Keratinocyte (primary cell): Measurements from ENCODE around the gene TPO. TPM values are rescaled to one million over a fixed set of nuclear protein-coding genes. Genes with fewer than 3 reads are reported as not detected.
"Not testable (repeated sequence)": the region's sequence is repeated elsewhere in the genome, so short reads cannot be mapped to it uniquely, and the experiment has no call there.

Experiments
- DNase-seq: peaks from one replicate; pipeline ENCODE4 v3.0.0-alpha.2; 2011; ENCODE audit warnings: low read depth, missing footprints, low spot score
- FAIRE-seq: peaks from 2 replicates; lab custom pipeline; 2011; peaks lifted over from hg19 to GRCh38; lab: Jason Lieb, UNC
- H2AFZ ChIP-seq: 2 replicates; pipeline ENCODE4 v1.6.0; 2012; ENCODE audit warnings: low read length, control low read depth, inconsistent platforms; ENCODE audit not compliant: control insufficient read depth
- H3K27ac ChIP-seq: 2 replicates; pipeline ENCODE4 v1.5.1; 2011; ENCODE audit warnings: low read length; ENCODE audit not compliant: control insufficient read depth, insufficient read depth
- H3K27me3 ChIP-seq: 3 replicates; pipeline ENCODE4 v1.6.0; 2011; ENCODE audit warnings: low read length; ENCODE audit not compliant: control insufficient read depth, insufficient read depth; ENCODE audit errors: extremely low read depth
- H3K36me3 ChIP-seq, 2 experiments: 2 replicates in 1 of 2; 3 replicates in 1 of 2; pipeline ENCODE4 v1.5.1; 2011; ENCODE audit warnings: low read length in 2 of 2, mild to moderate bottlenecking in 1 of 2; ENCODE audit not compliant: control insufficient read depth in 2 of 2, insufficient read depth in 2 of 2; ENCODE audit errors: extremely low read depth in 1 of 2
- H3K4me1 ChIP-seq: 3 replicates; pipeline ENCODE4 v1.5.1; 2011; ENCODE audit warnings: low read length; ENCODE audit not compliant: control insufficient read depth, insufficient read depth; ENCODE audit errors: extremely low read depth
- H3K4me2 ChIP-seq: 3 replicates; pipeline ENCODE4 v1.6.0; 2011; ENCODE audit warnings: low read depth, low read length; ENCODE audit not compliant: control insufficient read depth, insufficient read depth; ENCODE audit errors: extremely low read depth
- H3K4me3 ChIP-seq, 3 experiments: fragments of 200-600 bp in 1 of 3; sonication (generic) in 1 of 3; 2 replicates in 2 of 3; 3 replicates in 1 of 3; pipeline ENCODE4 v1.5.1; 2011 to 2016; ENCODE audit warnings: low read length in 3 of 3, mild to moderate bottlenecking in 3 of 3, control low read depth in 2 of 3, inconsistent platforms in 1 of 3, low read depth in 1 of 3, mixed read lengths in 1 of 3, mixed run types in 1 of 3, moderate library complexity in 1 of 3; ENCODE audit not compliant: control insufficient read depth in 2 of 3, insufficient read depth in 2 of 3; ENCODE audit errors: extremely low read depth in 1 of 3
- H3K79me2 ChIP-seq: 2 replicates; pipeline ENCODE4 v1.6.0; 2012; ENCODE audit warnings: low read length; ENCODE audit not compliant: control insufficient read depth, insufficient read depth
- H3K9ac ChIP-seq: 3 replicates; pipeline ENCODE4 v1.6.0; 2011; ENCODE audit warnings: low read length; ENCODE audit not compliant: control insufficient read depth, insufficient read depth; ENCODE audit errors: extremely low read depth
- H3K9me1 ChIP-seq: 3 replicates; pipeline ENCODE4 v1.6.0; 2011; ENCODE audit warnings: low read length; ENCODE audit not compliant: control insufficient read depth, insufficient read depth; ENCODE audit errors: extremely low read depth
- H3K9me3 ChIP-seq: 2 replicates; pipeline ENCODE4 v1.5.1; 2012; ENCODE audit warnings: low read depth, low read length; ENCODE audit not compliant: control insufficient read depth
- H4K20me1 ChIP-seq: 3 replicates; pipeline ENCODE4 v1.6.0; 2011; ENCODE audit warnings: low read length; ENCODE audit not compliant: control insufficient read depth, insufficient read depth; ENCODE audit errors: extremely low read depth
- CTCF ChIP-seq, 3 experiments: IDR thresholded peaks in 1 of 3; conservative IDR thresholded peaks in 1 of 3; optimal IDR thresholded peaks in 1 of 3; 2 replicates in 2 of 3; 3 replicates in 1 of 3; pipeline versions ENCODE3 to v1.5.1; 2011; ENCODE audit warnings: low read length in 3 of 3, mild to moderate bottlenecking in 3 of 3, moderate library complexity in 2 of 3, control low read depth in 1 of 3, inconsistent platforms in 1 of 3; ENCODE audit not compliant: insufficient read depth in 2 of 3; ENCODE audit errors: extremely low read depth in 1 of 3
- EZH2 ChIP-seq: IDR thresholded peaks from one replicate; pipeline ENCODE4 v1.6.1; 2012; ENCODE audit warnings: inconsistent platforms, mild to moderate bottlenecking, low read length, moderate library complexity
- dilution Hi-C: fragments of 300-500 bp; cut with MboI; formaldehyde crosslinking; loops from one replicate; pipeline ENCODE4 v1.7.0; 2020; ENCODE audit warnings: low sequenced_read_pairs; ENCODE audit not compliant: extremely low pct_ligation_motif_present
- polyA plus RNA-seq, 5 experiments: library from polyadenylated mRNA; depleted of rRNA in 3 of 5; stranded (reverse) in 3 of 5; stranded (forward) in 1 of 5; unstranded in 1 of 5; fragments of >200 nt; gene quantifications; 1 replicate in 1 of 5; 2 replicates in 3 of 5; 3 replicates in 1 of 5; pipeline versions ENCODE4 v1.2.1 to v1.2.3, GENCODE V29; 2011 to 2012; ENCODE audit warnings: missing spikeins in 2 of 5, low read depth in 1 of 5, low replicate concordance in 1 of 5

Gene TPO
- polyA plus RNA-seq, 1 donor (not counting 4 experiments of a cell fraction or from before 2014, with no cell fraction given), result 0.07 TPM

- H3K36me3 ChIP-seq, result no peaks in the 10 kb centered on the region
- no peaks in the 10 kb centered on the region for H3K9me1 ChIP-seq
- no peak overlapping the region for H3K27ac ChIP-seq
- no peak for DNase-seq
- no peak overlapping the region for H2AFZ ChIP-seq
- no peak overlapping the region for H3K4me2 ChIP-seq
- dilution Hi-C loops, result no loop called here
- no peaks in the 10 kb centered on the region for H3K4me1 ChIP-seq
- no peaks in the 10 kb centered on the region for H3K9me3 ChIP-seq
- no peaks in the 10 kb centered on the region for H4K20me1 ChIP-seq
- H3K27me3 ChIP-seq, result peaks cover 3% of the 10 kb centered on the region
- H3K79me2 ChIP-seq, result no peaks in the 10 kb centered on the region
- TF ChIP-seq EZH2, result no peak
- TF ChIP-seq CTCF (optimal IDR thresholded peaks at IDR 0.05 in 1 of 3, IDR thresholded peaks at IDR 0.05 in 1 of 3, conservative IDR thresholded peaks at IDR 0.05 in 1 of 3; ENCODE audit: extremely low read depth in 1 of 3, insufficient read depth in 2 of 3, low read length in 3 of 3), result no peak
- no peak overlapping the region for H3K9ac ChIP-seq
- H3K4me3 ChIP-seq, result no peak overlapping the region
- FAIRE-seq, result no peak
These were observed 159.4 kb downstream of the TPO start for GRCh38 chr2:1572638-1573037.

DNA sequence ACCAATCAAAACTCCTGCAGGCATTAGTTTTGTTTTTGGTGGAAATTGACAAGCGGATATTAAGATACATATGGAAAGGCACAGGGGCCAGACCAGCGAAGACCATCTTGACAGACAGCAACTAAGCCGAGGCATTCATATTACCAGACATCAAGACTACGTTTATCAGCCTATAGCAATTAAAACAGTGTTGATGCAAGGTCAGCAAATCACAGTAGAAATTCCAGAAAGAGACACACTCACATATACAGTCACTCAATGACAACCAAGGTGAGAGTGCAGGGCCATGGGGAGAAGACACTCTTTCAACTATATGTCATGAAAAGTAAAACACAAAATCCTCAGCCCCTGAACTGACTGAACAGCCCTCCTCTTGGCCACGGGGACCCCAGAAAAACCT lies 164.6 kb downstream of the TPO start:
- peaks cover 4% of the 10 kb centered on the region for H3K27me3 ChIP-seq
- no peak overlapping the region for H3K9ac ChIP-seq
- no peaks in the 10 kb centered on the region for H4K20me1 ChIP-seq
- H3K4me2 ChIP-seq, result no peak overlapping the region
- FAIRE-seq (no peak), DNase-seq (no peak)
- TF ChIP-seq EZH2, result no peak
- TF ChIP-seq CTCF (optimal IDR thresholded peaks at IDR 0.05 in 1 of 3, IDR thresholded peaks at IDR 0.05 in 1 of 3, conservative IDR thresholded peaks at IDR 0.05 in 1 of 3; ENCODE audit: extremely low read depth in 1 of 3, insufficient read depth in 2 of 3, low read length in 3 of 3), result no peak
- no peak overlapping the region for H2AFZ ChIP-seq
- H3K4me1 ChIP-seq, result peaks cover 10% of the 10 kb centered on the region
- dilution Hi-C loops, result loop anchor here (25.0 kb wide), 1 partner anchor 159 kb away; the partner anchor contains the start of gene PXDN
- no peaks in the 10 kb centered on the region for H3K36me3 ChIP-seq
- no peaks in the 10 kb centered on the region for H3K9me1 ChIP-seq
- no peaks in the 10 kb centered on the region for H3K79me2 ChIP-seq
- H3K27ac ChIP-seq, result no peak overlapping the region
- no peak overlapping the region for H3K4me3 ChIP-seq
- no peaks in the 10 kb centered on the region for H3K9me3 ChIP-seq

DNA sequence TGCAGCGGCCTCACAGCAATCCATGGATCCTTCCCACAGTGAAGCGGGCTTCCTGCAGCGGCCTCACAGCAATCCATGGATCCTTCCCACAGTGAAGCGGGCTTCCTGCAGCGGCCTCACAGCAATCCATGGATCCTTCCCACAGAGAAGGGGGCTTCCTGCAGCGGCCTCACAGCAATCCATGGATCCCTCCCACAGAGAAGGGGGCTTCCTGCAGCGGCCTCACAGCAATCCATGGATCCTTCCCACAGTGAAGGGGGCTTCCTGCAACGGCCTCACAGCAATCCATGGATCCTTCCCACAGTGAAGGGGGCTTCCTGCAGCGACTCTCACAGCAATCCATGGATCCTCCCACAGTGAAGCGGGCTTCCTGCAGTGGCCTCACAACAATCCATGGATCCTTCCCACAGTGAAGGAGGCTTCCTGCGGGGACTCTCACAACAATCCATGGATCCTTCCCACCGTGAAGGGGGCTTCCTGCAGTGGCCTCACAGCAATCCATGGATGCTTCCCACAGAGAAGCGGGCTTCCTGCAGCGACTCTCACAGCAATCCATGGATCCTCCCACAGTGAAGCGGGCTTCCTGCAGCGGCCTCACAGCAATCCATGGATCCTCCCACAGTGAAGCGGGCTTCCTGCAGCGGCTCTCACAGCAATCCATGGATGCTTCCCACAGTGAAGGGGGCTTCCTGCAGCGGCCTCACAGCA lies 168.1 kb downstream of the TPO start:
- not testable (repeated sequence) for H3K4me2 ChIP-seq, H3K79me2 ChIP-seq, H3K9me1 ChIP-seq, DNase-seq, H4K20me1 ChIP-seq, H3K27me3 ChIP-seq, H3K9me3 ChIP-seq, H3K4me1 ChIP-seq, H3K4me3 ChIP-seq, H2AFZ ChIP-seq, H3K36me3 ChIP-seq, FAIRE-seq, H3K9ac ChIP-seq, H3K27ac ChIP-seq
- dilution Hi-C loops, result loop anchor here (25.0 kb wide), 1 partner anchor 156 kb away; the partner anchor contains the start of gene PXDN
